ENCODE results near the gene IFNB1.

IFNB1 gene

GRCh38 chr9:21077781-21078180, at the start of gene IFNB1:
IFNB1 (minus strand) TSS chr9:21077942; CDS start chr9:21077869, 73 bp downstream.
- no peaks in the 10 kb centered on the region for H3K27me3 ChIP-seq (ENCODE audit: low read depth, low read length)
- no peak within 1 kb of the TSS for H3K4me3 ChIP-seq (ENCODE audit: low read depth in 1 of 2, low read length in 2 of 2)
- H3K9me3 ChIP-seq (ENCODE audit: control insufficient read depth in 1 of 2, low read length in 2 of 2), result no peaks in the 10 kb centered on the region
- H3K4me1 ChIP-seq (ENCODE audit: control insufficient read depth in 1 of 2, insufficient read depth in 2 of 2, low read length in 2 of 2), result peaks cover 0 to 7% of the 10 kb centered on the region in 2 donors
- H3K36me3 ChIP-seq (ENCODE audit: control insufficient read depth in 1 of 2, insufficient read depth in 2 of 2, low read length in 2 of 2), result no peaks in the 10 kb centered on the region
- no peak within 1 kb of the TSS for H3K27ac ChIP-seq (ENCODE audit: low read length)

- Histone ChIP-seq H3K4me1 (ENCODE audit: control insufficient read depth in 1 of 2, insufficient read depth in 2 of 2, low read length in 2 of 2) (no peaks in the 10 kb centered on the region), H3K27me3 (ENCODE audit: low read depth, low read length) (no peaks in the 10 kb centered on the region), H3K9me3 (ENCODE audit: control insufficient read depth in 1 of 2, low read length in 2 of 2) (no peaks in the 10 kb centered on the region), H3K4me3 (ENCODE audit: low read depth in 1 of 2, low read length in 2 of 2) (no peak overlapping the region), H3K36me3 (ENCODE audit: control insufficient read depth in 1 of 2, insufficient read depth in 2 of 2, low read length in 2 of 2) (no peaks in the 10 kb centered on the region), H3K27ac (ENCODE audit: low read length) (no peak overlapping the region)
These were observed 44.0 kb upstream of the IFNB1 start for GRCh38 chr9:21121595-21122251.

GRCh38 chr9:21121079-21121478, 43.3 kb upstream of the IFNB1 start:
- Histone ChIP-seq H3K36me3 (ENCODE audit: control insufficient read depth in 1 of 2, insufficient read depth in 2 of 2, low read length in 2 of 2) (no peaks in the 10 kb centered on the region), H3K9me3 (ENCODE audit: control insufficient read depth in 1 of 2, low read length in 2 of 2) (no peaks in the 10 kb centered on the region), H3K4me1 (ENCODE audit: control insufficient read depth in 1 of 2, insufficient read depth in 2 of 2, low read length in 2 of 2) (no peaks in the 10 kb centered on the region), H3K27me3 (ENCODE audit: low read depth, low read length) (no peaks in the 10 kb centered on the region), H3K27ac (ENCODE audit: low read length) (no peak overlapping the region), H3K4me3 (ENCODE audit: low read depth in 1 of 2, low read length in 2 of 2) (no peak overlapping the region)

- Histone ChIP-seq H3K4me3 (ENCODE audit: low read depth in 1 of 2, low read length in 2 of 2) (no peak overlapping the region), H3K36me3 (ENCODE audit: control insufficient read depth in 1 of 2, insufficient read depth in 2 of 2, low read length in 2 of 2) (no peaks in the 10 kb centered on the region), H3K9me3 (ENCODE audit: control insufficient read depth in 1 of 2, low read length in 2 of 2) (no peaks in the 10 kb centered on the region), H3K27me3 (ENCODE audit: low read depth, low read length) (no peaks in the 10 kb centered on the region), H3K27ac (ENCODE audit: low read length) (no peak overlapping the region), H3K4me1 (ENCODE audit: control insufficient read depth in 1 of 2, insufficient read depth in 2 of 2, low read length in 2 of 2) (no peaks in the 10 kb centered on the region)
These were observed 41.5 kb upstream of the IFNB1 start for GRCh38 chr9:21119093-21119770.

- H3K27me3 ChIP-seq (ENCODE audit: low read depth, low read length), result no peaks in the 10 kb centered on the region
- H3K36me3 ChIP-seq (ENCODE audit: control insufficient read depth in 1 of 2, insufficient read depth in 2 of 2, low read length in 2 of 2), result no peaks in the 10 kb centered on the region
- H3K4me1 ChIP-seq (ENCODE audit: control insufficient read depth in 1 of 2, insufficient read depth in 2 of 2, low read length in 2 of 2), result no peaks in the 10 kb centered on the region
- H3K4me3 ChIP-seq (ENCODE audit: low read depth in 1 of 2, low read length in 2 of 2), result no peak overlapping the region
- H3K27ac ChIP-seq (ENCODE audit: low read length), result no peak overlapping the region
- no peaks in the 10 kb centered on the region for H3K9me3 ChIP-seq (ENCODE audit: control insufficient read depth in 1 of 2, low read length in 2 of 2)
These were observed 36.6 kb upstream of the IFNB1 start for GRCh38 chr9:21114311-21114710.

GRCh38 chr9:21110708-21111576, 33.2 kb upstream of the IFNB1 start:
- H3K27me3 ChIP-seq (ENCODE audit: low read depth, low read length), result no peaks in the 10 kb centered on the region
- H3K9me3 ChIP-seq (ENCODE audit: control insufficient read depth in 1 of 2, low read length in 2 of 2), result no peaks in the 10 kb centered on the region
- no peak overlapping the region for H3K4me3 ChIP-seq (ENCODE audit: low read depth in 1 of 2, low read length in 2 of 2)
- no peak overlapping the region for H3K27ac ChIP-seq (ENCODE audit: low read length)
- no peaks in the 10 kb centered on the region for H3K36me3 ChIP-seq (ENCODE audit: control insufficient read depth in 1 of 2, insufficient read depth in 2 of 2, low read length in 2 of 2)
- no peaks in the 10 kb centered on the region for H3K4me1 ChIP-seq (ENCODE audit: control insufficient read depth in 1 of 2, insufficient read depth in 2 of 2, low read length in 2 of 2)

- H3K27ac ChIP-seq (ENCODE audit: low read length), result no peak overlapping the region
- no peaks in the 10 kb centered on the region for H3K36me3 ChIP-seq (ENCODE audit: control insufficient read depth in 1 of 2, insufficient read depth in 2 of 2, low read length in 2 of 2)
- no peak overlapping the region for H3K4me3 ChIP-seq (ENCODE audit: low read depth in 1 of 2, low read length in 2 of 2)
- H3K27me3 ChIP-seq (ENCODE audit: low read depth, low read length), result no peaks in the 10 kb centered on the region
- H3K4me1 ChIP-seq (ENCODE audit: control insufficient read depth in 1 of 2, insufficient read depth in 2 of 2, low read length in 2 of 2), result no peaks in the 10 kb centered on the region
- no peaks in the 10 kb centered on the region for H3K9me3 ChIP-seq (ENCODE audit: control insufficient read depth in 1 of 2, low read length in 2 of 2)
These were observed 27.0 kb upstream of the IFNB1 start for GRCh38 chr9:21104787-21105186.

- Histone ChIP-seq H3K36me3 (ENCODE audit: control insufficient read depth in 1 of 2, insufficient read depth in 2 of 2, low read length in 2 of 2) (no peaks in the 10 kb centered on the region), H3K4me1 (ENCODE audit: control insufficient read depth in 1 of 2, insufficient read depth in 2 of 2, low read length in 2 of 2) (peaks cover 0 to 1% of the 10 kb centered on the region in 2 donors), H3K9me3 (ENCODE audit: control insufficient read depth in 1 of 2, low read length in 2 of 2) (no peaks in the 10 kb centered on the region), H3K4me3 (ENCODE audit: low read depth in 1 of 2, low read length in 2 of 2) (no peak overlapping the region), H3K27me3 (ENCODE audit: low read depth, low read length) (no peaks in the 10 kb centered on the region), H3K27ac (ENCODE audit: low read length) (no peak overlapping the region)
These were observed 24.6 kb upstream of the IFNB1 start for GRCh38 chr9:21102305-21102704.

GRCh38 chr9:21097817-21098216, 20.1 kb upstream of the IFNB1 start:
- Histone ChIP-seq H3K36me3 (ENCODE audit: control insufficient read depth in 1 of 2, insufficient read depth in 2 of 2, low read length in 2 of 2) (no peaks in the 10 kb centered on the region), H3K27ac (ENCODE audit: low read length) (no peak overlapping the region), H3K27me3 (ENCODE audit: low read depth, low read length) (no peaks in the 10 kb centered on the region), H3K9me3 (ENCODE audit: control insufficient read depth in 1 of 2, low read length in 2 of 2) (no peaks in the 10 kb centered on the region), H3K4me1 (ENCODE audit: control insufficient read depth in 1 of 2, insufficient read depth in 2 of 2, low read length in 2 of 2) (peaks cover 3 to 7% of the 10 kb centered on the region in 2 donors), H3K4me3 (ENCODE audit: low read depth in 1 of 2, low read length in 2 of 2) (no peak overlapping the region)

- peaks cover 3 to 7% of the 10 kb centered on the region in 2 donors for H3K4me1 ChIP-seq (ENCODE audit: control insufficient read depth in 1 of 2, insufficient read depth in 2 of 2, low read length in 2 of 2)
- no peaks in the 10 kb centered on the region for H3K36me3 ChIP-seq (ENCODE audit: control insufficient read depth in 1 of 2, insufficient read depth in 2 of 2, low read length in 2 of 2)
- no peaks in the 10 kb centered on the region for H3K9me3 ChIP-seq (ENCODE audit: control insufficient read depth in 1 of 2, low read length in 2 of 2)
- peak overlapping the region in 1 of 2 donors; percentile 48 for H3K4me3 ChIP-seq (ENCODE audit: low read depth in 1 of 2, low read length in 2 of 2)
- H3K27me3 ChIP-seq (ENCODE audit: low read depth, low read length), result no peaks in the 10 kb centered on the region
- peak overlapping the region; percentile 70 for H3K27ac ChIP-seq (ENCODE audit: low read length)
These were observed 19.1 kb upstream of the IFNB1 start for GRCh38 chr9:21096901-21097255.

- peaks cover 3 to 7% of the 10 kb centered on the region in 2 donors for H3K4me1 ChIP-seq (ENCODE audit: control insufficient read depth in 1 of 2, insufficient read depth in 2 of 2, low read length in 2 of 2)
- no peaks in the 10 kb centered on the region for H3K36me3 ChIP-seq (ENCODE audit: control insufficient read depth in 1 of 2, insufficient read depth in 2 of 2, low read length in 2 of 2)
- H3K27ac ChIP-seq (ENCODE audit: low read length), result peak overlapping the region; percentile 70
- H3K9me3 ChIP-seq (ENCODE audit: control insufficient read depth in 1 of 2, low read length in 2 of 2), result no peaks in the 10 kb centered on the region
- H3K27me3 ChIP-seq (ENCODE audit: low read depth, low read length), result no peaks in the 10 kb centered on the region
- peak overlapping the region; percentile 40 to 48 for H3K4me3 ChIP-seq (ENCODE audit: low read depth in 1 of 2, low read length in 2 of 2)
These were observed 18.6 kb upstream of the IFNB1 start for GRCh38 chr9:21096172-21096900.
